Testis (tissue), 3 donors: ENCODE data around the gene ANKRD2. TPM values are rescaled to one million over a fixed set of nuclear protein-coding genes. Genes with fewer than 3 reads are reported as not detected.
A peak's percentile ranks its signal among the peaks of the same experiment; 100 is the strongest.

Experiments used
- DNase-seq: peaks from one replicate; pipeline ENCODE4 v3.0.0-alpha.2; 2019
- H3K27ac ChIP-seq, 2 donors: fragments of 200-600 bp; sonication (generic); one replicate each; pipeline ENCODE4 v1.5.1; 2019
- H3K27me3 ChIP-seq: fragments of 200-600 bp; sonication (generic); one replicate; pipeline ENCODE4 v1.5.1; 2019
- H3K36me3 ChIP-seq: fragments of 200-600 bp; sonication (generic); one replicate; pipeline ENCODE4 v1.5.1; 2017; ENCODE audit warnings: low read depth; ENCODE audit errors: missing control alignments
- H3K4me1 ChIP-seq: fragments of 200-600 bp; sonication (generic); one replicate; pipeline ENCODE4 v1.5.1; 2019
- H3K4me3 ChIP-seq, 2 donors: fragments of 200-600 bp; sonication (generic); one replicate each; pipeline ENCODE4 v1.5.1; 2017 to 2019
- H3K9me3 ChIP-seq: fragments of 200-600 bp; sonication (generic); one replicate; pipeline ENCODE4 v1.5.1; 2017
- CTCF ChIP-seq, 3 experiments: fragments of 450-650 bp in 2 of 3; fragments of 200-600 bp in 1 of 3; sonication (generic) in 1 of 3; IDR thresholded peaks; one replicate each; pipeline ENCODE4 v1.5.1; 2016 to 2019; ENCODE audit warnings: antibody characterized with exemption in 3 of 3, mild to moderate bottlenecking in 2 of 3, moderate library complexity in 1 of 3
- POLR2A ChIP-seq: fragments of 450-650 bp; IDR thresholded peaks from one replicate; pipeline ENCODE4 v1.6.1; 2017; ENCODE audit warnings: antibody characterized with exemption, mild to moderate bottlenecking, moderate library complexity
- WGBS, 2 donors: methylation state at CpG; one replicate each; pipeline ENCODE4 v1.1.5; 2018; 5-methylcytosine and 5-hydroxymethylcytosine counted together
- intact Hi-C: fragments of 100-400 bp; cut with DNase I; formaldehyde crosslinking; loops from one replicate; pipeline ENCODE4 v1.15.1; 2023; ENCODE audit warnings: low total_unique reads
- polyA plus RNA-seq: library from polyadenylated mRNA; stranded (reverse); fragments of 350-450 nt; fragmentation: Illumina TruSeq; extraction: RNeasy Lipid Tissue Mini Kit (QIAGEN cat#74804); gene quantifications from one replicate; pipeline ENCODE4 v1.2.3, GENCODE V29; 2014; ENCODE audit warnings: low read depth, low replicate concordance; ENCODE audit not compliant: insufficient read depth
- total RNA-seq, 2 donors: library from RNA; depleted of rRNA; stranded (reverse); fragments of >200 nt; gene quantifications; one replicate each; pipeline ENCODE4 v1.2.3, GENCODE V29; 2016

Gene ANKRD2
- total and polyA plus RNA-seq, 3 donors from 2014 or later = 0.43 to 3.5 (median 1.9) TPM

DNA sequence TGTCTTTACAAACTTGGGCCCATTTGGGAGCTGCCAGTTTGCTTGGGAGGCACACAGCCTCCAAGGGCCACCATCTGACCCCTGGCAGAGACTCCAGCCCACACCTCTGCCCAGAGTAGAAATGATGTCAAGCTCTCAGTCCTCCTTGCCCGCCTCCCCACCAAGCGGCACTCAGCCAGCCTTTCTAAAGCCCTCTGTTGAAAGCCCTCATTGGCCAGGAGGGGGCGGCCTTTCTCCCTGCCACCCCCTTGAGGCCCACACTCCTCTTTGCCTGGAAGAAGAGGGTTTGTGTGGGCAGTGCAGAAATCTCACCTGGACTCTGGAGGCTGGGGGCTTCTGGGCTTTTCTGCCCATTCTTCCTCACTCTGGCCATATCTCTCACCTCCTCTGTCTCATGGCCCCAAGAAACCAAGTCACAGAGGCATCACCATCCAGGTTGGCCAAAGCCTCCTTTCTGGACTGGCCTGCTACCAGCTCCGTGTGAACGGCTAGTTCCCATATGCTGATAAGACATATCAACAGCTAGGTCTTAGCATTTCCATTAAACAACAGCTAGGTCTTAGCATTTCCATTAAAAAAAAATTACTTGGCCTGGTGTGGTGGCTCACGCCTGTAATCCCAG lies 37.7 kb upstream of the ANKRD2 start:
- 68 to 83% methylated on average over 6 of the region's 6 CpGs for WGBS, 2 donors
- Histone ChIP-seq H3K27me3 (no peaks in the 10 kb centered on the region), H3K36me3 (no peaks in the 10 kb centered on the region), H3K9me3 (no peaks in the 10 kb centered on the region), H3K4me1 (peaks cover 15% of the 10 kb centered on the region), H3K27ac (no peak overlapping the region), H3K4me3 (no peak overlapping the region)
- TF ChIP-seq POLR2A (no peak), CTCF (IDR thresholded peaks at IDR 0.05) (peak in 2 of 3 experiments; percentile 25 to 27)
- no peak for DNase-seq
- intact Hi-C loops = no loop called here

DNA sequence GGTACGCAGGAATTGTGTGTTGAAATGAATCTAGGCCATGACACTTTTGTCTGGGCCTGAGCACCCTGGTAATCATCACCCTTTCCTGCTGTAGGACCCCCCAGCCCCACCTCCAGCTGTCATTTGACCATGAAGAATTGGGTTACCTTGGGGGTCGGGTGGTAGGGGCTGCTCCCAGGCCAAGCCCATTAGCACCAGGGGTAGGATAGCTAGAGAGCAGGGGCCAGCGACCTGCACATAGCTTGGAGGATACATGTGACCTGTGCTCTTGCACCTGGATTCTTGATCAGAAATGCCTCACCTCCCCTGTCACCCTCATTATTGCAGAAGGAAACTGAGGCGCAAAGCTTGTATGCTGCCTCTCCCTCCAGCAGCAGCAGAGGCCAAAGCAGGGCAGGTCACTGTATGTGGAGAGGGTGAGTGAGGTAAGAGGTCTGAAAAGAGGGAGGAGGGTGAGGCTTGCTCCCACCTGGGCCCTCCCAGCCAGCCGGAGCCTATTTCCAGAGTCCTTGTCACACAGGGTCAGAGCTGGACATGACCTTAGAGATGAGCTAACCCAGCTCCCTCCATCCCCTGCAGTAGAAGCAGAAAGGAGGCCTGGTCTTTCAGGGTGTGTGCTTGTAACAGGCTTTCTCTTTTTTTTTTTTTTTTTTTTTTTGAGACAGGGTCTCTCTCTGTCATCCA lies 35.3 kb upstream of the ANKRD2 start:
- TF ChIP-seq POLR2A (no peak), CTCF (IDR thresholded peaks at IDR 0.05) (no peak)
- no peaks in the 10 kb centered on the region for H3K27me3 ChIP-seq
- peaks cover 36% of the 10 kb centered on the region for H3K4me1 ChIP-seq
- no peaks in the 10 kb centered on the region for H3K9me3 ChIP-seq
- intact Hi-C loops = no loop called here
- 90 to 94% methylated on average over 2 to 5 of the region's 5 CpGs for WGBS, 2 donors
- no peak for DNase-seq
- no peak overlapping the region for H3K4me3 ChIP-seq
- H3K27ac ChIP-seq = no peak overlapping the region
- H3K36me3 ChIP-seq = no peaks in the 10 kb centered on the region

GRCh38 chr10:97538411-97538810 lies 34.2 kb upstream of the ANKRD2 start:
- H3K27ac ChIP-seq = peak overlapping the region in 1 of 2 donors; percentile 91
- H3K36me3 ChIP-seq = no peaks in the 10 kb centered on the region
- intact Hi-C loops = no loop called here
- no peak overlapping the region for H3K4me3 ChIP-seq
- WGBS, 2 donors = 47% methylated on average over 4 of the region's 4 CpGs
- no peaks in the 10 kb centered on the region for H3K9me3 ChIP-seq
- no peak for DNase-seq
- H3K27me3 ChIP-seq = no peaks in the 10 kb centered on the region
- TF ChIP-seq CTCF (IDR thresholded peaks at IDR 0.05) (no peak), POLR2A (no peak)
- peaks cover 44% of the 10 kb centered on the region for H3K4me1 ChIP-seq

GRCh38 chr10:97538839-97539238 lies 33.7 kb upstream of the ANKRD2 start:
- TF ChIP-seq POLR2A (no peak), CTCF (IDR thresholded peaks at IDR 0.05) (no peak)
- H3K4me1 ChIP-seq = peaks cover 44% of the 10 kb centered on the region

More at GRCh38 chr10:97538839-97539238, 33.7 kb upstream of the ANKRD2 start:
- Histone ChIP-seq H3K4me3 (no peak overlapping the region), H3K27ac (peak overlapping the region in 1 of 2 donors; percentile 91), H3K27me3 (no peaks in the 10 kb centered on the region), H3K36me3 (no peaks in the 10 kb centered on the region), H3K9me3 (no peaks in the 10 kb centered on the region)
- DNase-seq = no peak
- WGBS, 2 donors = 92 to 94% methylated on average over 4 of the region's 4 CpGs
- intact Hi-C loops = no loop called here
